HCT116 (cell line): Measurements from ENCODE around the gene SLC27A2.

Source experiments
- CEBPB ChIP-seq: IDR thresholded peaks from 2 replicates; pipeline ENCODE4 v1.6.1; 2012; ENCODE audit warnings: low read depth
- EGR1 ChIP-seq: IDR thresholded peaks from 2 replicates; pipeline ENCODE4 v1.6.1; 2012; ENCODE audit warnings: low read depth
- EZH2 ChIP-seq: fragments of 200-600 bp; sonication (generic); IDR thresholded peaks from 2 replicates; pipeline ENCODE4 v1.6.1; 2017; ENCODE audit warnings: antibody characterized with exemption, mixed run types
- FOSL1 ChIP-seq: IDR thresholded peaks from 2 replicates; pipeline ENCODE4 v1.6.1; 2012; ENCODE audit warnings: low read depth
- JUND ChIP-seq: IDR thresholded peaks from 2 replicates; pipeline ENCODE4 v1.6.1; 2012
- POLR2A ChIP-seq: IDR thresholded peaks from 2 replicates; pipeline ENCODE4 v1.7.0; 2011; ENCODE audit warnings: borderline replicate concordance; ENCODE audit not compliant: insufficient read depth, insufficient read length; ENCODE audit errors: extremely low read depth
- POLR2AphosphoS5 ChIP-seq: IDR thresholded peaks from 2 replicates; pipeline ENCODE4 v1.6.1; 2011; ENCODE audit warnings: mild to moderate bottlenecking, low read depth, low read length, moderate library complexity
- RAD21 ChIP-seq: IDR thresholded peaks from 2 replicates; pipeline ENCODE4 v1.6.1; 2012; ENCODE audit warnings: low read depth, mild to moderate bottlenecking
- SIN3A ChIP-seq: IDR thresholded peaks from 2 replicates; pipeline ENCODE4 v1.6.1; 2012; ENCODE audit warnings: low read depth
- TCF7L2 ChIP-seq: IDR thresholded peaks from 2 replicates; pipeline ENCODE4 v1.7.0; 2011; ENCODE audit warnings: borderline replicate concordance, inconsistent platforms; ENCODE audit not compliant: insufficient read depth, insufficient read length; ENCODE audit errors: extremely low read depth
- YY1 ChIP-seq: IDR thresholded peaks from 2 replicates; pipeline ENCODE4 v1.6.1; 2011; ENCODE audit warnings: low read length, low read depth, moderate library complexity, mild to moderate bottlenecking; ENCODE audit not compliant: insufficient replicate concordance; ENCODE audit errors: extremely low read depth
- TF ChIP-seq, protein P1 (sequence below), 3 experiments: fragments of 200-600 bp in 1 of 3; sonication (generic) in 1 of 3; IDR thresholded peaks in 2 of 3; conservative IDR thresholded peaks in 1 of 3; 2 replicates each; pipeline ENCODE4 v1.5.1; 2012 to 2017; ENCODE audit warnings: low read depth in 2 of 3, low read length in 2 of 3, antibody characterized with exemption in 1 of 3, borderline replicate concordance in 1 of 3, control low read depth in 1 of 3, mild to moderate bottlenecking in 1 of 3, mixed read lengths in 1 of 3, mixed run types in 1 of 3, moderate library complexity in 1 of 3; ENCODE audit not compliant: insufficient read depth in 1 of 3
- TF ChIP-seq, protein P2 (sequence below): IDR thresholded peaks from 2 replicates; pipeline ENCODE4 v1.6.1; 2012

- TF ChIP-seq, protein P1, sequence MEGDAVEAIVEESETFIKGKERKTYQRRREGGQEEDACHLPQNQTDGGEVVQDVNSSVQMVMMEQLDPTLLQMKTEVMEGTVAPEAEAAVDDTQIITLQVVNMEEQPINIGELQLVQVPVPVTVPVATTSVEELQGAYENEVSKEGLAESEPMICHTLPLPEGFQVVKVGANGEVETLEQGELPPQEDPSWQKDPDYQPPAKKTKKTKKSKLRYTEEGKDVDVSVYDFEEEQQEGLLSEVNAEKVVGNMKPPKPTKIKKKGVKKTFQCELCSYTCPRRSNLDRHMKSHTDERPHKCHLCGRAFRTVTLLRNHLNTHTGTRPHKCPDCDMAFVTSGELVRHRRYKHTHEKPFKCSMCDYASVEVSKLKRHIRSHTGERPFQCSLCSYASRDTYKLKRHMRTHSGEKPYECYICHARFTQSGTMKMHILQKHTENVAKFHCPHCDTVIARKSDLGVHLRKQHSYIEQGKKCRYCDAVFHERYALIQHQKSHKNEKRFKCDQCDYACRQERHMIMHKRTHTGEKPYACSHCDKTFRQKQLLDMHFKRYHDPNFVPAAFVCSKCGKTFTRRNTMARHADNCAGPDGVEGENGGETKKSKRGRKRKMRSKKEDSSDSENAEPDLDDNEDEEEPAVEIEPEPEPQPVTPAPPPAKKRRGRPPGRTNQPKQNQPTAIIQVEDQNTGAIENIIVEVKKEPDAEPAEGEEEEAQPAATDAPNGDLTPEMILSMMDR (IDR thresholded peaks at IDR 0.05 in 2 of 3, conservative IDR thresholded peaks at IDR 0.05 in 1 of 3; ENCODE audit: borderline replicate concordance in 1 of 3, insufficient read depth in 1 of 3, low read depth in 2 of 3, low read length in 2 of 3): peak; percentile 22 to 47 (median 41); a peak in 4 of 6 replicates
- TF ChIP-seq RAD21 (peak; percentile 37; the same call in 1 of the 2 replicates), FOSL1 (no peak), YY1 (no peak), POLR2A (no peak), POLR2AphosphoS5 (no peak), SIN3A (no peak), JUND (no peak), EGR1 (no peak), TCF7L2 (no peak), EZH2 (no peak), CEBPB (no peak)
- TF ChIP-seq, protein P2, sequence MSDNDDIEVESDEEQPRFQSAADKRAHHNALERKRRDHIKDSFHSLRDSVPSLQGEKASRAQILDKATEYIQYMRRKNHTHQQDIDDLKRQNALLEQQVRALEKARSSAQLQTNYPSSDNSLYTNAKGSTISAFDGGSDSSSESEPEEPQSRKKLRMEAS: no peak
Observed at GRCh38 chr15:50138391-50138790, 43.6 kb upstream of the SLC27A2 start.
